Panc1 (cell line): Measurements from ENCODE around the gene RUNX1. TPM values are rescaled to one million over a fixed set of nuclear protein-coding genes. Genes with fewer than 3 reads are reported as not detected.

ENCODE experiments used
- ATAC-seq: fragments of 200-7000 bp; cut with Tn5 transposase; 2 replicates; pipeline ENCODE4 v1.9.1; 2020; ENCODE audit warnings: mild to moderate bottlenecking, moderate library complexity
- BruUV-seq: library from RNA; stranded (reverse); fragments of 400-500 nt; replicated peaks from 2 replicates; lab custom pipeline; 2021; lab: Mats Ljungman, UMichigan
- CTCF ChIA-PET: fragments of 300-600 bp; sonication (Branson Sonifier 250); formaldehyde crosslinking; loops from one replicate; lab custom pipeline; 2022; ENCODE audit warnings: antibody characterized with exemption; lab: Charles Lee
- POLR2A ChIA-PET: fragments of 300-600 bp; sonication (Branson Sonifier 250); formaldehyde crosslinking; loops from one replicate; lab custom pipeline; 2022; ENCODE audit warnings: antibody characterized with exemption; lab: Charles Lee
- DNase-seq: peaks from one replicate; pipeline ENCODE4 v3.0.0-alpha.2; 2010; ENCODE audit warnings: low read depth, low spot score
- H3K27ac ChIP-seq: 2 replicates; pipeline ENCODE4 v1.5.1; 2011; ENCODE audit warnings: mild to moderate bottlenecking, low read length, inconsistent platforms
- H3K27me3 ChIP-seq: fragments of 200-500 bp; sonication (Bioruptor generic); 2 replicates; pipeline ENCODE4 v1.6.0; 2014; ENCODE audit warnings: low read length, inconsistent platforms; ENCODE audit not compliant: control insufficient read depth, insufficient read depth
- H3K36me3 ChIP-seq: fragments of 200-500 bp; sonication (Bioruptor generic); 2 replicates; pipeline ENCODE4 v1.5.1; 2014; ENCODE audit warnings: inconsistent platforms, mild to moderate bottlenecking, low read length, moderate library complexity; ENCODE audit not compliant: control insufficient read depth, insufficient read depth
- H3K4me1 ChIP-seq: 2 replicates; pipeline ENCODE4 v1.5.1; 2011; ENCODE audit warnings: inconsistent platforms, mild to moderate bottlenecking, low read length, moderate library complexity; ENCODE audit not compliant: control insufficient read depth, insufficient read depth
- H3K4me3 ChIP-seq, 2 experiments: 2 replicates each; pipeline ENCODE4 v1.5.1; 2011 to 2012; ENCODE audit warnings: low read depth in 2 of 2, low read length in 2 of 2, mild to moderate bottlenecking in 2 of 2, inconsistent platforms in 1 of 2, moderate library complexity in 1 of 2
- H3K9me3 ChIP-seq: fragments of 200-500 bp; sonication (Bioruptor generic); 2 replicates; pipeline ENCODE4 v1.5.1; 2014; ENCODE audit warnings: low read depth, mild to moderate bottlenecking, inconsistent platforms, low read length, moderate library complexity; ENCODE audit not compliant: control insufficient read depth, insufficient read depth
- POLR2AphosphoS5 ChIP-seq: IDR thresholded peaks from 2 replicates; pipeline ENCODE4 v1.6.1; 2012; ENCODE audit warnings: mild to moderate bottlenecking, low read depth, low read length, moderate library complexity
- SIN3A ChIP-seq: IDR thresholded peaks from 2 replicates; pipeline ENCODE4 v1.6.1; 2012; ENCODE audit warnings: low read depth, mild to moderate bottlenecking, low read length, moderate library complexity, borderline replicate concordance; ENCODE audit not compliant: insufficient read depth
- TCF7L2 ChIP-seq: IDR thresholded peaks from 2 replicates; pipeline ENCODE4 v1.6.1; 2011; ENCODE audit warnings: mild to moderate bottlenecking, low read depth, low read length, inconsistent platforms
- in situ Hi-C: cut with HindIII; loops from 2 replicates; pipeline ENCODE4 v1.10.0; 2016; ENCODE audit warnings: low sequenced_read_pairs, low pct_unique_long_range_greater_than_20kb
- intact Hi-C: fragments of 100-400 bp; cut with micrococcal nuclease; formaldehyde crosslinking; loops from one replicate; pipeline ENCODE4 v1.10.0; 2022; ENCODE audit not compliant: unreplicated experiment
- total RNA-seq: library from RNA; stranded (reverse); gene quantifications from one replicate; pipeline ENCODE4 v1.2.1, GENCODE V29; 2021; ENCODE audit not compliant: unreplicated experiment
- TF ChIP-seq, protein P1 (sequence below): fragments of 450-650 bp; IDR thresholded peaks from 2 replicates; pipeline ENCODE4 v1.5.1; 2017; ENCODE audit warnings: mild to moderate bottlenecking
- TF ChIP-seq, protein P2 (sequence below), 2 experiments: IDR thresholded peaks; 2 replicates each; pipeline ENCODE4 v1.6.1; 2011 to 2012; ENCODE audit warnings: low read depth in 2 of 2, control low read depth in 1 of 2, low read length in 1 of 2, mild to moderate bottlenecking in 1 of 2, moderate library complexity in 1 of 2; ENCODE audit not compliant: insufficient read depth in 1 of 2

Gene RUNX1
- total RNA-seq, 1 experiment from 2014 or later, result 22.4 TPM

GRCh38 chr21:35057428-35057827 lies 8.3 kb upstream of the RUNX1 start:
- Histone ChIP-seq H3K27ac (no peak overlapping the region), H3K36me3 (no peaks in the 10 kb centered on the region), H3K4me3 (no peak overlapping the region), H3K4me1 (no peaks in the 10 kb centered on the region), H3K9me3 (no peaks in the 10 kb centered on the region), H3K27me3 (no peaks in the 10 kb centered on the region)
- in situ Hi-C loops (no loop called here), intact Hi-C loops (no loop called here)
- ATAC-seq, result no peak
- ChIA-PET CTCF (no interaction called here), POLR2A (no interaction called here)
- no TSS peak for BruUV-seq
- TF ChIP-seq, protein P1, sequence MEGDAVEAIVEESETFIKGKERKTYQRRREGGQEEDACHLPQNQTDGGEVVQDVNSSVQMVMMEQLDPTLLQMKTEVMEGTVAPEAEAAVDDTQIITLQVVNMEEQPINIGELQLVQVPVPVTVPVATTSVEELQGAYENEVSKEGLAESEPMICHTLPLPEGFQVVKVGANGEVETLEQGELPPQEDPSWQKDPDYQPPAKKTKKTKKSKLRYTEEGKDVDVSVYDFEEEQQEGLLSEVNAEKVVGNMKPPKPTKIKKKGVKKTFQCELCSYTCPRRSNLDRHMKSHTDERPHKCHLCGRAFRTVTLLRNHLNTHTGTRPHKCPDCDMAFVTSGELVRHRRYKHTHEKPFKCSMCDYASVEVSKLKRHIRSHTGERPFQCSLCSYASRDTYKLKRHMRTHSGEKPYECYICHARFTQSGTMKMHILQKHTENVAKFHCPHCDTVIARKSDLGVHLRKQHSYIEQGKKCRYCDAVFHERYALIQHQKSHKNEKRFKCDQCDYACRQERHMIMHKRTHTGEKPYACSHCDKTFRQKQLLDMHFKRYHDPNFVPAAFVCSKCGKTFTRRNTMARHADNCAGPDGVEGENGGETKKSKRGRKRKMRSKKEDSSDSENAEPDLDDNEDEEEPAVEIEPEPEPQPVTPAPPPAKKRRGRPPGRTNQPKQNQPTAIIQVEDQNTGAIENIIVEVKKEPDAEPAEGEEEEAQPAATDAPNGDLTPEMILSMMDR, result no peak
- TF ChIP-seq POLR2AphosphoS5 (no peak), SIN3A (no peak), TCF7L2 (no peak)
- TF ChIP-seq, protein P2, sequence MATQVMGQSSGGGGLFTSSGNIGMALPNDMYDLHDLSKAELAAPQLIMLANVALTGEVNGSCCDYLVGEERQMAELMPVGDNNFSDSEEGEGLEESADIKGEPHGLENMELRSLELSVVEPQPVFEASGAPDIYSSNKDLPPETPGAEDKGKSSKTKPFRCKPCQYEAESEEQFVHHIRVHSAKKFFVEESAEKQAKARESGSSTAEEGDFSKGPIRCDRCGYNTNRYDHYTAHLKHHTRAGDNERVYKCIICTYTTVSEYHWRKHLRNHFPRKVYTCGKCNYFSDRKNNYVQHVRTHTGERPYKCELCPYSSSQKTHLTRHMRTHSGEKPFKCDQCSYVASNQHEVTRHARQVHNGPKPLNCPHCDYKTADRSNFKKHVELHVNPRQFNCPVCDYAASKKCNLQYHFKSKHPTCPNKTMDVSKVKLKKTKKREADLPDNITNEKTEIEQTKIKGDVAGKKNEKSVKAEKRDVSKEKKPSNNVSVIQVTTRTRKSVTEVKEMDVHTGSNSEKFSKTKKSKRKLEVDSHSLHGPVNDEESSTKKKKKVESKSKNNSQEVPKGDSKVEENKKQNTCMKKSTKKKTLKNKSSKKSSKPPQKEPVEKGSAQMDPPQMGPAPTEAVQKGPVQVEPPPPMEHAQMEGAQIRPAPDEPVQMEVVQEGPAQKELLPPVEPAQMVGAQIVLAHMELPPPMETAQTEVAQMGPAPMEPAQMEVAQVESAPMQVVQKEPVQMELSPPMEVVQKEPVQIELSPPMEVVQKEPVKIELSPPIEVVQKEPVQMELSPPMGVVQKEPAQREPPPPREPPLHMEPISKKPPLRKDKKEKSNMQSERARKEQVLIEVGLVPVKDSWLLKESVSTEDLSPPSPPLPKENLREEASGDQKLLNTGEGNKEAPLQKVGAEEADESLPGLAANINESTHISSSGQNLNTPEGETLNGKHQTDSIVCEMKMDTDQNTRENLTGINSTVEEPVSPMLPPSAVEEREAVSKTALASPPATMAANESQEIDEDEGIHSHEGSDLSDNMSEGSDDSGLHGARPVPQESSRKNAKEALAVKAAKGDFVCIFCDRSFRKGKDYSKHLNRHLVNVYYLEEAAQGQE (IDR thresholded peaks at IDR 0.05; ENCODE audit: insufficient read depth in 1 of 2, low read depth in 2 of 2, low read length in 1 of 2), result no peak
- no peak for DNase-seq

GRCh38 chr21:35053356-35054096 lies 4.4 kb upstream of the RUNX1 start:
- TF ChIP-seq, protein P2 (IDR thresholded peaks at IDR 0.05; ENCODE audit: insufficient read depth in 1 of 2, low read depth in 2 of 2, low read length in 1 of 2), result no peak
- TF ChIP-seq, protein P1, result peak; percentile 28
- Histone ChIP-seq H3K27ac (peak overlapping the region; percentile 7; the same call in 1 of the 2 replicates), H3K4me3 (no peak overlapping the region), H3K27me3 (no peaks in the 10 kb centered on the region), H3K4me1 (peaks cover 6% of the 10 kb centered on the region; the same call in 1 of the 2 replicates), H3K36me3 (no peaks in the 10 kb centered on the region), H3K9me3 (no peaks in the 10 kb centered on the region)
- ATAC-seq (no peak), DNase-seq (no peak)
- BruUV-seq, result no TSS peak
- ChIA-PET CTCF (no interaction called here), POLR2A (no interaction called here)
- in situ Hi-C loops (no loop called here), intact Hi-C loops (loop anchor here (5.0 kb wide), 1 partner anchor 784 kb away; no protein-coding TSS in a partner anchor)
